Measurements from ENCODE around the gene SLCO3A1. TPM values are rescaled to one million over a fixed set of nuclear protein-coding genes. Genes with fewer than 3 reads are reported as not detected.

SLCO3A1 gene
- total RNA-seq, 3 donors from 2014 or later: 8.5 to 14.1 (median 13.6) TPM

DNA sequence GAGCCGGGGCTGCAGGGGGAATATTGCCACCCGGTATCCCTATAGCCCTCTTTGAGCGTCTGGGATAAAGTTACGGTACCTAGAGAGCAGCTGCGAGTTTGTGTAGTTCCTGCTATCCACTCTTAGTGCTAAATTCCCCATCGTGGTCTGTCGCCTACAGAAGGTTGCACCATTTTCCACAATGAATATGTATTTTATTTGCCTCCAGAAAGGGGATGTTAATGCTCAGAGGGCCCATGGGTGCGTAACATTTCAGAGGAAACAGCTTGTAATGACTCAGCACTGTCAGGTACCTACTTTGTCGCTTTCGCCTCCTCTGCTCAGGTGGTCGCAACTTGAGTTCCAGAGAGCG, 1.1 kb downstream of the SLCO3A1 start:
- Histone ChIP-seq H3K27me3 (no peaks in the 10 kb centered on the region), H3K9me3 (no peaks in the 10 kb centered on the region), H3K4me3 (peak overlapping the region; percentile 71 to 80 (median 74)), H3K4me1 (peaks cover 3 to 11% of the 10 kb centered on the region in 2 donors), H3K27ac (peak overlapping the region in 1 of 2 donors; percentile 93), H3K36me3 (no peaks in the 10 kb centered on the region)
- TF ChIP-seq, protein P1, sequence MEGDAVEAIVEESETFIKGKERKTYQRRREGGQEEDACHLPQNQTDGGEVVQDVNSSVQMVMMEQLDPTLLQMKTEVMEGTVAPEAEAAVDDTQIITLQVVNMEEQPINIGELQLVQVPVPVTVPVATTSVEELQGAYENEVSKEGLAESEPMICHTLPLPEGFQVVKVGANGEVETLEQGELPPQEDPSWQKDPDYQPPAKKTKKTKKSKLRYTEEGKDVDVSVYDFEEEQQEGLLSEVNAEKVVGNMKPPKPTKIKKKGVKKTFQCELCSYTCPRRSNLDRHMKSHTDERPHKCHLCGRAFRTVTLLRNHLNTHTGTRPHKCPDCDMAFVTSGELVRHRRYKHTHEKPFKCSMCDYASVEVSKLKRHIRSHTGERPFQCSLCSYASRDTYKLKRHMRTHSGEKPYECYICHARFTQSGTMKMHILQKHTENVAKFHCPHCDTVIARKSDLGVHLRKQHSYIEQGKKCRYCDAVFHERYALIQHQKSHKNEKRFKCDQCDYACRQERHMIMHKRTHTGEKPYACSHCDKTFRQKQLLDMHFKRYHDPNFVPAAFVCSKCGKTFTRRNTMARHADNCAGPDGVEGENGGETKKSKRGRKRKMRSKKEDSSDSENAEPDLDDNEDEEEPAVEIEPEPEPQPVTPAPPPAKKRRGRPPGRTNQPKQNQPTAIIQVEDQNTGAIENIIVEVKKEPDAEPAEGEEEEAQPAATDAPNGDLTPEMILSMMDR (IDR thresholded peaks at IDR 0.05): no peak
- TF ChIP-seq POLR2AphosphoS5 (IDR thresholded peaks at IDR 0.05): no peak
- no peak for TF ChIP-seq POLR2A (IDR thresholded peaks at IDR 0.05)
- intact Hi-C loops (cut with DNase I; ENCODE audit: low total_unique reads): no loop called here
- DNase-seq (ENCODE audit: low spot score in 2 of 2): no peak

DNA sequence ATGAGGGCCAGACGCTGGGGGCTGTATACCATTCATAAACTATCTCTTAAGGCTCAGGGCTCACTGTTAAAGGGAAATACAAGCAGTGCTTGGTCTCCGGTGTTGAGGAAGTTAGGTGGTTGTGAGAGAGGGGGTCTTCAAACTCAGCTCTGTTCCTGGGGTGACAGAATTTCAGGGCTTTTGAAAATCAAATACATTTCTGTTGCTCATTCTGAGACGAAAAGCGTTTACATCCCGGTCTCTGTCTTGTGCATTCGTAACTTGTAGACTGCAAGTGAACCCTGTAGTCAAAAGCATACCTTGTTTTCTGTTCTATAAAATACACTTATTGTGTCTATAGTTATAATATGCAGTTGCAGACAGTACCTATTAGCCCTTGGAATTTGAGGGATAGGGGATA, 1.7 kb downstream of the SLCO3A1 start:
- H3K9me3 ChIP-seq: no peaks in the 10 kb centered on the region
- TF ChIP-seq, protein P1 (IDR thresholded peaks at IDR 0.05): no peak
- TF ChIP-seq POLR2AphosphoS5 (IDR thresholded peaks at IDR 0.05) (no peak), POLR2A (IDR thresholded peaks at IDR 0.05) (no peak)
- H3K27me3 ChIP-seq: no peaks in the 10 kb centered on the region
- peak overlapping the region in 1 of 2 donors; percentile 93 for H3K27ac ChIP-seq
- H3K4me3 ChIP-seq: peak overlapping the region; percentile 71 to 80 (median 74)
- peaks cover 3 to 11% of the 10 kb centered on the region in 2 donors for H3K4me1 ChIP-seq
- DNase-seq (ENCODE audit: low spot score in 2 of 2): no peak
- intact Hi-C loops (cut with DNase I; ENCODE audit: low total_unique reads): no loop called here
- H3K36me3 ChIP-seq: no peaks in the 10 kb centered on the region

DNA sequence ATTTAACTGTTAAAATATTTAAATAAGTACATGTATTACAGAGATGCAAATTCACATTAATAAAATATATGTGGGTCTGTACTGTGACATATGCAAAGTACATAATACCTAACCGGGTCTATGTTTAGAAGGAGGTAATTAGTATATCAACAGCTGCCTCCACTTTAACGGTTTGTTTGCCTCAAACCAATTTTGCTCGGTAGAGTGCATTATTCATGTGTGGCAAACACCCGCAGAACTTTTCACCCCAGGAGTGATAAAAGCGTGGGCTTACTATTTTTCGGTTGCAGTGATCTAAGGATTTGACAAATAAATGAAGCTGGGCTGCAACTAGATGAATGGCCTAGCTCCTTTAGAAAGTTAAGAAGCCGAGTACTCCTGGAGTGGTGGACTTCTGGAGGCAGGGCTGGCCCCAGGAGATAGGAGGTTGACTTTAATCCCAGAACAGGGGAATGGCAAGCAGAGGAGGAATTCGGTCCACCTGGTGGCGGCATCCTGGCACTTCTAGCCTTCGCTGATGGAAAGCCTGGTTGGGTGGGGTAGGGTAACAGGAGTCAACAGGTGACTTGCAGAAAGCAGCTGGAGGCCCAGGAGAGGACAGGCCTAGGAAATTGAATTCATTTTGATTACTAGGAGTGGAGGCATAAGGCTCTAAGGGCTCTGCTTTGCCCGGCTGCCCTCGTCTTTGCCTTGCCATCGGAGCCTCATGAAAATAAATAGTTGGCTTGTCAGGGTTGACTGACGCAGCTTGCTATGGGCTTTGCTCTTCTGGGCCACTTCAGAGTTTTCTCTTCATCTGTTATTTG, 2.4 kb downstream of the SLCO3A1 start:
- intact Hi-C loops (cut with DNase I; ENCODE audit: low total_unique reads): no loop called here
- H3K27me3 ChIP-seq: no peaks in the 10 kb centered on the region
- H3K4me3 ChIP-seq: peak overlapping the region in 2 of 3 donors; percentile 71 to 80
- H3K4me1 ChIP-seq: peaks cover 3 to 11% of the 10 kb centered on the region in 2 donors
- peak in 1 of 2 donors; percentile 19 for DNase-seq (ENCODE audit: low spot score in 2 of 2)
- H3K27ac ChIP-seq: peak overlapping the region in 1 of 2 donors; percentile 53
- no peaks in the 10 kb centered on the region for H3K36me3 ChIP-seq
- H3K9me3 ChIP-seq: no peaks in the 10 kb centered on the region
- TF ChIP-seq, protein P1 (IDR thresholded peaks at IDR 0.05): peak in 1 of 3 donors; percentile 41
- TF ChIP-seq POLR2A (IDR thresholded peaks at IDR 0.05): no peak

GRCh38 chr15:91857224-91857585, 3.7 kb downstream of the SLCO3A1 start:
- H3K36me3 ChIP-seq: no peaks in the 10 kb centered on the region
- H3K4me3 ChIP-seq: no peak overlapping the region
- peaks cover 3 to 7% of the 10 kb centered on the region in 2 donors for H3K4me1 ChIP-seq
- H3K9me3 ChIP-seq: no peaks in the 10 kb centered on the region
- DNase-seq (ENCODE audit: low spot score in 2 of 2): no peak
- no peak overlapping the region for H3K27ac ChIP-seq
- TF ChIP-seq POLR2AphosphoS5 (IDR thresholded peaks at IDR 0.05) (no peak), POLR2A (IDR thresholded peaks at IDR 0.05) (no peak)
- TF ChIP-seq, protein P1 (IDR thresholded peaks at IDR 0.05): no peak
- H3K27me3 ChIP-seq: no peaks in the 10 kb centered on the region
- intact Hi-C loops (cut with DNase I; ENCODE audit: low total_unique reads): no loop called here

- Histone ChIP-seq H3K27me3 (no peaks in the 10 kb centered on the region), H3K27ac (no peak overlapping the region), H3K4me3 (no peak overlapping the region), H3K4me1 (peaks cover 3 to 4% of the 10 kb centered on the region in 2 donors), H3K36me3 (no peaks in the 10 kb centered on the region), H3K9me3 (no peaks in the 10 kb centered on the region)
- no peak for DNase-seq (ENCODE audit: low spot score in 2 of 2)
- intact Hi-C loops (cut with DNase I; ENCODE audit: low total_unique reads): no loop called here
- TF ChIP-seq, protein P1 (IDR thresholded peaks at IDR 0.05): no peak
- TF ChIP-seq POLR2A (IDR thresholded peaks at IDR 0.05) (no peak), POLR2AphosphoS5 (IDR thresholded peaks at IDR 0.05) (no peak)
These were observed 4.3 kb downstream of the SLCO3A1 start for GRCh38 chr15:91857772-91858171.
